ENCODE measurements around the gene ARL15. TPM values are rescaled to one million over a fixed set of nuclear protein-coding genes. Genes with fewer than 3 reads are reported as not detected.

The ARL15 gene
- total RNA-seq, 2 experiments from 2014 or later: 5.7 to 6.3 TPM

DNA sequence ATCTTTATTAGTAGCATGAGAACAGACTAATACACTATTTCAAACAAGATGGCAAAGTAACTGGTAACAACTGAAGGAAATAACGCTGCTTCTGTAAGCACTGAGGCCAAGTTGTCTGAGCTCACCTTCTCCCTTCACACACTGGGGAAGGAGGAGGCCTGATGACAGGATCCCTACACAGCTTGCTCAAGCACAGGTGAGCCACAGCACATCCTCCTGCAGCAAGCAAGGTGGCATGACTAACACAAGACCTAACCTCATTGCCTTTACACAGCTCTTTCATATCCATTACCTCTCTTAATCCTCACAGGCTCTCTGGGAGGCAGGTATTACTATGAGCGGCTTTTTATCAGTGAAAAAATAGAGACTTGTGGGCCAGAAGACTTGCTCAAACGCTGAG lies 83.3 kb downstream of the ARL15 start:
- CTCF ChIA-PET: interaction anchor here (0.6 to 3.4 kb wide), 5 partner anchors 9 to 1056 kb away, joined by 3 to 14 read pairs (median 5); no protein-coding TSS in a partner anchor
- POLR2A ChIA-PET: no interaction called here
- DNase-seq (no peak), ATAC-seq (no peak)
- H3K4me1 Mint-ChIP-seq (ENCODE audit: low read depth): peaks cover 7% of the 10 kb centered on the region
- H3K36me3 Mint-ChIP-seq (ENCODE audit: low read depth): no peaks in the 10 kb centered on the region
- H3K9me3 Mint-ChIP-seq: no peaks in the 10 kb centered on the region
- TF ChIP-seq, protein P1, sequence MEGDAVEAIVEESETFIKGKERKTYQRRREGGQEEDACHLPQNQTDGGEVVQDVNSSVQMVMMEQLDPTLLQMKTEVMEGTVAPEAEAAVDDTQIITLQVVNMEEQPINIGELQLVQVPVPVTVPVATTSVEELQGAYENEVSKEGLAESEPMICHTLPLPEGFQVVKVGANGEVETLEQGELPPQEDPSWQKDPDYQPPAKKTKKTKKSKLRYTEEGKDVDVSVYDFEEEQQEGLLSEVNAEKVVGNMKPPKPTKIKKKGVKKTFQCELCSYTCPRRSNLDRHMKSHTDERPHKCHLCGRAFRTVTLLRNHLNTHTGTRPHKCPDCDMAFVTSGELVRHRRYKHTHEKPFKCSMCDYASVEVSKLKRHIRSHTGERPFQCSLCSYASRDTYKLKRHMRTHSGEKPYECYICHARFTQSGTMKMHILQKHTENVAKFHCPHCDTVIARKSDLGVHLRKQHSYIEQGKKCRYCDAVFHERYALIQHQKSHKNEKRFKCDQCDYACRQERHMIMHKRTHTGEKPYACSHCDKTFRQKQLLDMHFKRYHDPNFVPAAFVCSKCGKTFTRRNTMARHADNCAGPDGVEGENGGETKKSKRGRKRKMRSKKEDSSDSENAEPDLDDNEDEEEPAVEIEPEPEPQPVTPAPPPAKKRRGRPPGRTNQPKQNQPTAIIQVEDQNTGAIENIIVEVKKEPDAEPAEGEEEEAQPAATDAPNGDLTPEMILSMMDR (IDR thresholded peaks at IDR 0.05): no peak
- no peaks in the 10 kb centered on the region for H3K27me3 Mint-ChIP-seq
- no peak overlapping the region for H3K27ac Mint-ChIP-seq
- H3K4me3 Mint-ChIP-seq: no peak overlapping the region
- intact Hi-C loops (cut with micrococcal nuclease): no loop called here

DNA sequence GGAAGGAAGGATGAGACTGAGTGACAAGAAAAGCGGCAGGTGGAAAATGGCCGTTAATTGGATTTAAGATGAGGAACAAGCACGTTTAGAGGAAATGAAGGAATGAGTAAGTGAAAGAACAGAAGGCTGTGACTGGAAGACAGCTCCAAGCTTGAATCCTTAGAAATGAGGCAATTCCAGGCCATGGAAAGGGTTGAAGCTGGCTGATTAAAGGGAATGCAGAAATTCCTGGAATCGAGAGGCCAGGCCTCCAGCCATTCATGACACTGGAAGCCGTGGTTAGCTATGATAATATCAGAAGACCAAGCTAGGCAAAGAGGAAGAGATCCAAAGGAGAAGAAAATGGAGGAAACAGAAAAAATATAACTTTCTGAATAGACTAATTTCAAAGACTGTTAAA lies 84.2 kb downstream of the ARL15 start:
- H3K4me3 Mint-ChIP-seq: no peak overlapping the region
- CTCF ChIA-PET: interaction anchor here (1.2 to 1.7 kb wide), 3 partner anchors 8 to 204 kb away, joined by 3 to 5 read pairs (median 4); no protein-coding TSS in a partner anchor
- H3K36me3 Mint-ChIP-seq (ENCODE audit: low read depth): no peaks in the 10 kb centered on the region
- POLR2A ChIA-PET: interaction anchor here (1.2 kb wide), 1 partner anchor 14 kb away, joined by 3 read pairs; no protein-coding TSS in a partner anchor
- no peak overlapping the region for H3K27ac Mint-ChIP-seq
- H3K27me3 Mint-ChIP-seq: no peaks in the 10 kb centered on the region
- intact Hi-C loops (cut with micrococcal nuclease): no loop called here
- DNase-seq: no peak
- ATAC-seq: no peak
- TF ChIP-seq, protein P1 (IDR thresholded peaks at IDR 0.05): no peak
- H3K4me1 Mint-ChIP-seq (ENCODE audit: low read depth): peaks cover 7% of the 10 kb centered on the region
- no peaks in the 10 kb centered on the region for H3K9me3 Mint-ChIP-seq

DNA sequence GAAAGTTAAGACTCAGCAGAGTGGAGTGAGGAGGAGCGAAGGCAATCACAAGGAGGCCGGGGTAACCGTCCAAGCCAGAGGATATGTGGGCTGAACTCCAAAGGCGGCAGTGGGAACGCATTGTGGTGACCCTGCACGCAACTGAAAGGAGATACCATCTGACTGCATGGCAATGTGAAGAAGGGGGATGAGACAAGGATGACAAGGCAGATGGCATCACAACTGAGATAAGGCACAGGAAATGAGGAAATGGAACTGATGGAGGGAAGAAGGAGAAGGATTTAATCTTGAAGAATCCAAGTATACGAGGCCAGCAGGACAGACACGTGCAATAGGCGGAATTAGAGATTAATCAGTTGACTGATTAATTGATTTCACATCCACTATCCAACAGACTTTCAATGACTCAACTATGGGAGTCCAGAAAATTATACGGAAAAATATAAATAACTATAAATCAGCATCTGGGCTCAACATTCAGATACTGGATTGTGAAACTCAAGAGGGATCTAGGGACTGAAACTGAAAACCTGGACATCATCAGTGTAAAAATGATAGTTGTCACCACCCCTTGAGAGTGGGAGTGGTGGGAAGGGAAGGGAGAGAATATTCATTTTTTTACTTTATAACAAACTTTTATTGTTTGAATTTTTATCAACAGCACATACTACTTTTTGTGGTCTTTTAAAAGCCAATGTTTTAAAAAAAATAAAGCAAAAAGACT lies 86.1 kb downstream of the ARL15 start:
- Mint-ChIP-seq H3K9me3 (no peaks in the 10 kb centered on the region), H3K27me3 (no peaks in the 10 kb centered on the region), H3K27ac (no peak overlapping the region), H3K36me3 (ENCODE audit: low read depth) (no peaks in the 10 kb centered on the region), H3K4me3 (no peak overlapping the region), H3K4me1 (ENCODE audit: low read depth) (peaks cover 7% of the 10 kb centered on the region)
- ChIA-PET CTCF (interaction anchor here (1.2 kb wide), 1 partner anchor 10 kb away, joined by 3 read pairs; no protein-coding TSS in a partner anchor), POLR2A (no interaction called here)
- intact Hi-C loops (cut with micrococcal nuclease): no loop called here
- DNase-seq: no peak
- ATAC-seq: no peak
- TF ChIP-seq, protein P1 (IDR thresholded peaks at IDR 0.05): no peak

DNA sequence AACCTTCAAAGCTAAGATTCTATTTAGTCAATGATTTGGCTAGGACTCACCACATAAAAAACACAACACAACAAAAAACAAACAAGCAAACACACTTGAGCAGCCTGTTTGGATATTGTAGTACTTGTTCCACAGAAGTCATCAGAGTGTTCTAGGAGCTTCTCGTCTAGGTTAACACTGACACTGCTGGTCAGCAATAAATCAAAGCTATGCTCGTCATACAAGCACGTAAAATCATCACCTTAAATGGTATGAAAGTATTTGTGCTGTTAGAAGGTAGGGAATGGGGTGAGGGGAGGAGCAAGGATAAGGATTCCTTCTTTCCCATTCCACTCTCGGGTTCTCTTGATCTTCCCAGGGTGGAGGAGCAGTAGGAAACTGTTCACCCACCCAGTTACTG lies 88.0 kb downstream of the ARL15 start:
- POLR2A ChIA-PET: no interaction called here
- no peaks in the 10 kb centered on the region for H3K27me3 Mint-ChIP-seq
- CTCF ChIA-PET: interaction anchor here (0.7 kb wide), 1 partner anchor 9 kb away, joined by 3 read pairs; no protein-coding TSS in a partner anchor
- TF ChIP-seq, protein P1 (IDR thresholded peaks at IDR 0.05): no peak
- DNase-seq (no peak), ATAC-seq (no peak)
- peaks cover 2% of the 10 kb centered on the region for H3K4me1 Mint-ChIP-seq (ENCODE audit: low read depth)
- H3K36me3 Mint-ChIP-seq (ENCODE audit: low read depth): no peaks in the 10 kb centered on the region
- intact Hi-C loops (cut with micrococcal nuclease): no loop called here
- no peak overlapping the region for H3K27ac Mint-ChIP-seq
- H3K4me3 Mint-ChIP-seq: no peak overlapping the region
- no peaks in the 10 kb centered on the region for H3K9me3 Mint-ChIP-seq

DNA sequence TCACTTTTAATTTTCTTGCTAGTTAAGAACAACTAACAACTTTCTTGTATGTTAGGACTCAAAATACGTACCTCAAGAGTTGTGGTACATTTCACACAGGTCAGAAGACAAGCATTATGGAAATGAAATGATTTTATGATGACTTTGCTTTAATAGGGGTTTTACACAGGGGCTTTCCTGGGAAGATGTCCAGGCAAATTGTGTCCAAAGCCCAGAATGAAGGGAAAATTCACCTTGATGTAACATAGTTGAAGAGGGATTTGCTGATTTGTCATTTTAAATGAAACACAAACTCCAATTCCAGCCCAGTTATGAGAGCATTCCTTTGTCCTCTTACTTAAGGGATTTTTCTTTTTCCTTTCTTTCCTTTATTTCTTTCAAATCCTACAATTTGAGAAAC lies 89.2 kb downstream of the ARL15 start:
- no peak for DNase-seq
- no peaks in the 10 kb centered on the region for H3K4me1 Mint-ChIP-seq (ENCODE audit: low read depth)
- H3K27ac Mint-ChIP-seq: no peak overlapping the region
- intact Hi-C loops (cut with micrococcal nuclease): no loop called here
- ATAC-seq: no peak
- no peaks in the 10 kb centered on the region for H3K36me3 Mint-ChIP-seq (ENCODE audit: low read depth)
- CTCF ChIA-PET: interaction anchor here (0.7 kb wide), 1 partner anchor 23 kb away, joined by 3 read pairs; no protein-coding TSS in a partner anchor
- TF ChIP-seq, protein P1 (IDR thresholded peaks at IDR 0.05): no peak
- H3K9me3 Mint-ChIP-seq: no peaks in the 10 kb centered on the region
- no peak overlapping the region for H3K4me3 Mint-ChIP-seq
- H3K27me3 Mint-ChIP-seq: no peaks in the 10 kb centered on the region
- POLR2A ChIA-PET: no interaction called here

Measured in activated CD8-positive, alpha-beta T cell treated with anti-CD3 and anti-CD28 coated beads for 36 hours (primary cell).